Left ventricle myocardium inferior (tissue), 1 donor: ENCODE data around the gene CHD9. TPM values are rescaled to one million over a fixed set of nuclear protein-coding genes. Genes with fewer than 3 reads are reported as not detected.

Source experiments
- DNase-seq: peaks from one replicate; pipeline ENCODE4 v3.0.0-alpha.2; 2020
- H3K27ac ChIP-seq: fragments of 200-600 bp; replicated peaks from 2 replicates; pipeline ENCODE4 v1.8.0; 2021
- H3K27me3 ChIP-seq: fragments of 200-600 bp; 2 replicates; pipeline ENCODE4 v1.8.0; 2021; ENCODE audit warnings: low read depth
- H3K36me3 ChIP-seq: fragments of 200-600 bp; 2 replicates; pipeline ENCODE4 v1.8.0; 2021
- H3K4me1 ChIP-seq: fragments of 200-600 bp; 2 replicates; pipeline ENCODE4 v1.8.0; 2021
- H3K4me3 ChIP-seq: fragments of 200-600 bp; 2 replicates; pipeline ENCODE4 v1.8.0; 2021; ENCODE audit warnings: mild to moderate bottlenecking, moderate library complexity
- H3K9me3 ChIP-seq: fragments of 200-600 bp; replicated peaks from 2 replicates; pipeline ENCODE4 v1.8.0; 2021
- intact Hi-C: fragments of 100-400 bp; cut with micrococcal nuclease; formaldehyde crosslinking; loops from one replicate; pipeline ENCODE4 v1.11.0; 2022
- long read RNA-seq: library from polyadenylated mRNA; unstranded; transcript quantifications from one replicate; pipeline ENCODE4 v2.0.0, GENCODE V29; 2021
- total RNA-seq: library from RNA; stranded (reverse); fragmentation: NEBNext Ultra II Directional; extraction: Animal tissue kit (Norgen Biotek cat#: 25700); gene quantifications from one replicate; pipeline ENCODE4 v1.2.1, GENCODE V29; 2021
- TF ChIP-seq, protein P1 (sequence below): fragments of 200-600 bp; IDR thresholded peaks from 2 replicates; pipeline ENCODE4 v1.8.0; 2021; ENCODE audit warnings: antibody characterized with exemption, mild to moderate bottlenecking, borderline replicate concordance
- donor health status: DM: no; HTN: yes; CAD: no; lungs with severe emphysema.

Gene CHD9, protein sequence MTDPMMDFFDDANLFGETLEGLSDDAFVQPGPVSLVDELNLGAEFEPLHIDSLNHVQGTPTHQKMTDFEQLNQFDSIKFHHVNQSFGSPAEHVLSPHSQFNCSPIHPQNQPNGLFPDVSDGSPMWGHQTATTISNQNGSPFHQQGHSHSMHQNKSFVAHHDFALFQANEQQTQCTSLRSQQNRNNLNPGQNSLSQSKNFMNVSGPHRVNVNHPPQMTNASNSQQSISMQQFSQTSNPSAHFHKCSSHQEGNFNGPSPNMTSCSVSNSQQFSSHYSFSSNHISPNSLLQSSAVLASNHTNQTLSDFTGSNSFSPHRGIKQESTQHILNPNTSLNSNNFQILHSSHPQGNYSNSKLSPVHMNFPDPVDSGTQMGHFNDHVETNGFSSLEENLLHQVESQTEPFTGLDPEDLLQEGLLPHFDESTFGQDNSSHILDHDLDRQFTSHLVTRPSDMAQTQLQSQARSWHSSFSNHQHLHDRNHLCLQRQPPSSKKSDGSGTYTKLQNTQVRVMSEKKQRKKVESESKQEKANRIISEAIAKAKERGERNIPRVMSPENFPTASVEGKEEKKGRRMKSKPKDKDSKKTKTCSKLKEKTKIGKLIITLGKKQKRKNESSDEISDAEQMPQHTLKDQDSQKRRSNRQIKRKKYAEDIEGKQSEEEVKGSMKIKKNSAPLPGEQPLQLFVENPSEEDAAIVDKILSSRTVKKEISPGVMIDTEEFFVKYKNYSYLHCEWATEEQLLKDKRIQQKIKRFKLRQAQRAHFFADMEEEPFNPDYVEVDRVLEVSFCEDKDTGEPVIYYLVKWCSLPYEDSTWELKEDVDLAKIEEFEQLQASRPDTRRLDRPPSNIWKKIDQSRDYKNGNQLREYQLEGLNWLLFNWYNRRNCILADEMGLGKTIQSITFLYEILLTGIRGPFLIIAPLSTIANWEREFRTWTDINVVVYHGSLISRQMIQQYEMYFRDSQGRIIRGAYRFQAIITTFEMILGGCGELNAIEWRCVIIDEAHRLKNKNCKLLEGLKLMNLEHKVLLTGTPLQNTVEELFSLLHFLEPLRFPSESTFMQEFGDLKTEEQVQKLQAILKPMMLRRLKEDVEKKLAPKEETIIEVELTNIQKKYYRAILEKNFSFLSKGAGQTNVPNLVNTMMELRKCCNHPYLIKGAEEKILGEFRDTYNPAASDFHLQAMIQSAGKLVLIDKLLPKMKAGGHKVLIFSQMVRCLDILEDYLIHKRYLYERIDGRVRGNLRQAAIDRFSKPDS (N-terminal part only)
- total RNA-seq = 38.9 TPM
- long read RNA-seq, partial matches to known transcripts = 2 of 8 reads
- long read RNA-seq, other reads (novel, unspliced or antisense) = 5 of 8 reads

DNA sequence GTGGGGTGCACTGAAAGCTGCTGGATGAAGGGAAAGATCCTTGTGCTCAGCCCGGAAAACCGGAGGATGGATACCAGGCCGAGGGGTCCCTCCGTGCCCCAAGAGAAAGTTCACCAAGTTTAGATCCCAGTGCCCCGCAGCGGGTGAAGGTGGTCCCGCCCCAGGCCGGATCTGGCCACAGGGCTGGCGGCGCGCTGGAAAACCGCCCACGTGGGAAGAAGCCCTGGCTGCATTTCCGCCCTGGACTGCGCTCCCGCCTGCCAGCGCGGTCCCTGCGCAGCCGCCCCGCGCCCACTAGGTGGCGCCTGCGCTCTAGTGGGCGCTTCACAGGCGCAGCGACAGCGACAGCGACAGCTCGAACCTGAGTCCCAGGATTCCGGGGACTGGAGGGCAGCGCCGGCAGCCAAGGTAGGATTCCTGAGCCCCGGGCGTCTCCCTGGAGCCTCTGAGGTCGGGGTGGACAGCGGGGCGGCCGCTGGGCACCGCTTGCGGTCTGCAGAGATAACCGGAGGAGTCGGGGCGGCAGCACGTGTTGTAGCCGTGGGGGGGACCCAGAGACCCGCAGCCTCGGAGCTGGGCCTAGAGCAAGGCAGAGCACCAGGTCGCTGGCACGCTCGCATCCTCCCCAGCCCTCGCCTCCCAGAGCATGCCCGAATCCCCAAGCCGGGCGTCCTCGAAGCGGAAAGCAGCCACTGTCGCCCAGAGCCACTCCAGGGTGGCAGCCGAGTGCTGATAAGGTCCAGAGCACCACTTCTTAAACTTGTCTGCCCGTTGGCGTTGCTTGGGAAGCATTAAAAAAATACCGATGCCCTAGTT lies at the start of gene CHD9:
Gene CHD9 (plus strand): TSS at position 322 of the 816 bp plus-strand sequence. CDS start 101,099 bp downstream, outside the sequence.
- peak within 1 kb of the TSS; percentile 94 for H3K27ac ChIP-seq
- intact Hi-C loops = loop anchor here (5.0 to 10.0 kb wide), 3 partner anchors 42 to 152 kb away; no protein-coding TSS in a partner anchor
- peak within 1 kb of the TSS; percentile 75 for H3K4me3 ChIP-seq
- no peaks in the 10 kb centered on the region for H3K36me3 ChIP-seq
- DNase-seq = peak; percentile 85
- no peaks in the 10 kb centered on the region for H3K27me3 ChIP-seq
- no peaks in the 10 kb centered on the region for H3K9me3 ChIP-seq
- TF ChIP-seq, protein P1, sequence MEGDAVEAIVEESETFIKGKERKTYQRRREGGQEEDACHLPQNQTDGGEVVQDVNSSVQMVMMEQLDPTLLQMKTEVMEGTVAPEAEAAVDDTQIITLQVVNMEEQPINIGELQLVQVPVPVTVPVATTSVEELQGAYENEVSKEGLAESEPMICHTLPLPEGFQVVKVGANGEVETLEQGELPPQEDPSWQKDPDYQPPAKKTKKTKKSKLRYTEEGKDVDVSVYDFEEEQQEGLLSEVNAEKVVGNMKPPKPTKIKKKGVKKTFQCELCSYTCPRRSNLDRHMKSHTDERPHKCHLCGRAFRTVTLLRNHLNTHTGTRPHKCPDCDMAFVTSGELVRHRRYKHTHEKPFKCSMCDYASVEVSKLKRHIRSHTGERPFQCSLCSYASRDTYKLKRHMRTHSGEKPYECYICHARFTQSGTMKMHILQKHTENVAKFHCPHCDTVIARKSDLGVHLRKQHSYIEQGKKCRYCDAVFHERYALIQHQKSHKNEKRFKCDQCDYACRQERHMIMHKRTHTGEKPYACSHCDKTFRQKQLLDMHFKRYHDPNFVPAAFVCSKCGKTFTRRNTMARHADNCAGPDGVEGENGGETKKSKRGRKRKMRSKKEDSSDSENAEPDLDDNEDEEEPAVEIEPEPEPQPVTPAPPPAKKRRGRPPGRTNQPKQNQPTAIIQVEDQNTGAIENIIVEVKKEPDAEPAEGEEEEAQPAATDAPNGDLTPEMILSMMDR = peak; percentile 100
- H3K4me1 ChIP-seq = peaks cover 64% of the 10 kb centered on the region

DNA sequence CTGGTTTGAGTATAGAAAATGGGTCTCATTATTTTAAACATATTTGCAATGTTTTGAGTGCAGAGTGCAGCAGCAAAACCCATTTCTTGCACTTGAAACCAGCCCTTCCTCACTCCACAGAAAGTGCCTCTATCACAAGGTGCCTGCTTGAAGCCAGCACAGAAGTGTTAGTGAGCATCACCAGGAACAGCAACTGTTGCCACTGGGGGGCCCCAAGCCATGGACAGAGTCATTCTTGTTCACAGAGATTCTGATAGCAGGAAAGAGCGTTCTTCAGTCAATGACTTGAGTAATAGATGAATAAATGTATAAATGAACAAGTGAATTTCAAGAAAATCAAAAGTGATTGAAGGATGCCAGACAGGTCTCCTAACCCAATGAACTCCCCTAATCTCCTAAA lies 47.7 kb upstream of the CHD9 start:
- H3K4me1 ChIP-seq = no peaks in the 10 kb centered on the region
- H3K27ac ChIP-seq = no peak overlapping the region
- no peak overlapping the region for H3K4me3 ChIP-seq
- peaks cover 5% of the 10 kb centered on the region for H3K9me3 ChIP-seq
- intact Hi-C loops = no loop called here
- H3K36me3 ChIP-seq = no peaks in the 10 kb centered on the region
- TF ChIP-seq, protein P1 = no peak
- DNase-seq = no peak
- H3K27me3 ChIP-seq = peaks cover 21% of the 10 kb centered on the region

DNA sequence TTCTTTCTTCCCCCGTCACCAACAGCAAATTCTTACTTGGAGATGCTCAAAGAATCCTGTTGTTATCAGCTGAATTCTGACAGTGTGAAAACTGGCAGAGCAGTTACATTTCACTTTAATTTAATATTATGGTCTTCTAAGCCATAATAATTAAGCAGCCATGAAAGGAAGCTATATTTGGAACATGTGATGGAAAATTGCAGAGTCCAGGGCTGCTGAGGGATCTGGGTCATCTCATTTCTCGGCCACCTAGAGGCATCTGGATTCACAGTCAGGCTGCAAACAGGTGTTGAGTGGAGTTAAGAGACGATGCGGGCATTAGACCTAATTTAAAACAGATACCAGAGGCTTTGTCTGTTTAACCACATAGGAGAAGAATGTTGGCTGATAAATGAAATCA lies 40.5 kb upstream of the CHD9 start:
- intact Hi-C loops = no loop called here
- Histone ChIP-seq H3K9me3 (no peaks in the 10 kb centered on the region), H3K4me1 (no peaks in the 10 kb centered on the region), H3K27ac (no peak overlapping the region), H3K27me3 (peaks cover 32% of the 10 kb centered on the region), H3K36me3 (no peaks in the 10 kb centered on the region), H3K4me3 (no peak overlapping the region)
- DNase-seq = no peak
- TF ChIP-seq, protein P1 = no peak

DNA sequence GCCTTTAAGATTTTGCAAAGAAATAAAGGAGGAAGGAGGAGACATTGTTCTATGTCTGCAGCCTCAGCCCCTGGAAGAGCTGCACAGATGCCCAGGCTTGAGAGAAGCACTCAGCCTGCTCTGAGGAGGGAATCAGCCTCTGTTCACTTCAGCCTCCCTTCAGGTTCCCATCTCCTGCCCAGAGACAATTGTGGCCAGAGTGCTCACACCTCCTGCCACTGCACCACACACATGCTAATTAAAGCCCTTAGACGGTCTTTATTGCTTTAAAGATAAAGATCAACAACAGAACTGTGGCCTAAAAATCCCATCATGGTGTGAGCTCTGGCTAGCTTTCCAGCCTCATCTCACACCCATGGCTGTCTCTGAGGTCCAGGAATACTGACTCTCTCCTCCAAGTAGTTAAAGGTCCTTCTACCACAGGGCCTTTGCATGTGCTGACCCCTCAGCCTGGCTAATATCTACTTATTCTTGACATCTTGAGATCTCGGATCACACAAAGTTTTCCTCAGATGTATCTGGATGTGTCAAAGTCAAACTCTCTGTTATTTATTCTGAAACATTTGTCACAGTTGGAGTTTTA lies 35.9 kb upstream of the CHD9 start:
- intact Hi-C loops = no loop called here
- H3K36me3 ChIP-seq = no peaks in the 10 kb centered on the region
- DNase-seq = no peak
- peaks cover 10% of the 10 kb centered on the region for H3K27me3 ChIP-seq
- TF ChIP-seq, protein P1 = no peak
- no peak overlapping the region for H3K27ac ChIP-seq
- H3K9me3 ChIP-seq = no peaks in the 10 kb centered on the region
- H3K4me1 ChIP-seq = no peaks in the 10 kb centered on the region
- no peak overlapping the region for H3K4me3 ChIP-seq
